Cardiac fibroblast (primary cell): ENCODE measurements around the gene RDX.

Experiments used
- DNase-seq, 2 donors: peaks; one replicate each; pipeline versions ENCODE4 v3.0.0 to v3.0.0-alpha.2; 2010; ENCODE audit warnings: low read depth in 2 of 2
- H3K4me3 ChIP-seq, 2 donors: replicated peaks in 1 of 2; 1 replicate in 1 of 2; 2 replicates in 1 of 2; pipeline ENCODE4 v1.5.1; 2011; ENCODE audit warnings: low read depth in 2 of 2, low read length in 2 of 2, mild to moderate bottlenecking in 2 of 2, moderate library complexity in 1 of 2
- TF ChIP-seq, protein P1 (sequence below): IDR thresholded peaks from one replicate; pipeline ENCODE4 v1.5.1; 2011; ENCODE audit warnings: low read depth, mild to moderate bottlenecking, low read length, inconsistent platforms

Gene RDX

DNA sequence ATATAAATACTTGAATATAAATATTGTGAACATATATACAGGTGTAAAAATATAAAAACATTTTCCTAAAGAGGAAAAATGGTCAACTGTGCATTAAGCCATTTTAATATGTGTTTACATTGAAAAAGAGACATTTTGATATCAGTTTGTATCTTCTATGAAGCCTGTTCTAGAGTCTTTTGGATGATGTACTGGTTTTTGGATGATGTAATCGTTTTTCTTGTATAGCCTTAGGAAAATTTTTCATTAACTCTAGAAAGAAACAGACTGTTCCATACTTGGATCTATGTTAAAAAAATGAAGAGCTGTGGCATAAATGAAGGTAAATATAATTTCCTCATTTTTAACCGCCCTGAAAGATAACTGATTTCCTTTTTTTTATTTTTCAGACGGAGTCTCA, 39.6 kb upstream of the RDX start:
- H3K4me3 ChIP-seq, result no peak overlapping the region
- DNase-seq, result no peak
- TF ChIP-seq, protein P1, sequence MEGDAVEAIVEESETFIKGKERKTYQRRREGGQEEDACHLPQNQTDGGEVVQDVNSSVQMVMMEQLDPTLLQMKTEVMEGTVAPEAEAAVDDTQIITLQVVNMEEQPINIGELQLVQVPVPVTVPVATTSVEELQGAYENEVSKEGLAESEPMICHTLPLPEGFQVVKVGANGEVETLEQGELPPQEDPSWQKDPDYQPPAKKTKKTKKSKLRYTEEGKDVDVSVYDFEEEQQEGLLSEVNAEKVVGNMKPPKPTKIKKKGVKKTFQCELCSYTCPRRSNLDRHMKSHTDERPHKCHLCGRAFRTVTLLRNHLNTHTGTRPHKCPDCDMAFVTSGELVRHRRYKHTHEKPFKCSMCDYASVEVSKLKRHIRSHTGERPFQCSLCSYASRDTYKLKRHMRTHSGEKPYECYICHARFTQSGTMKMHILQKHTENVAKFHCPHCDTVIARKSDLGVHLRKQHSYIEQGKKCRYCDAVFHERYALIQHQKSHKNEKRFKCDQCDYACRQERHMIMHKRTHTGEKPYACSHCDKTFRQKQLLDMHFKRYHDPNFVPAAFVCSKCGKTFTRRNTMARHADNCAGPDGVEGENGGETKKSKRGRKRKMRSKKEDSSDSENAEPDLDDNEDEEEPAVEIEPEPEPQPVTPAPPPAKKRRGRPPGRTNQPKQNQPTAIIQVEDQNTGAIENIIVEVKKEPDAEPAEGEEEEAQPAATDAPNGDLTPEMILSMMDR, result no peak

DNA sequence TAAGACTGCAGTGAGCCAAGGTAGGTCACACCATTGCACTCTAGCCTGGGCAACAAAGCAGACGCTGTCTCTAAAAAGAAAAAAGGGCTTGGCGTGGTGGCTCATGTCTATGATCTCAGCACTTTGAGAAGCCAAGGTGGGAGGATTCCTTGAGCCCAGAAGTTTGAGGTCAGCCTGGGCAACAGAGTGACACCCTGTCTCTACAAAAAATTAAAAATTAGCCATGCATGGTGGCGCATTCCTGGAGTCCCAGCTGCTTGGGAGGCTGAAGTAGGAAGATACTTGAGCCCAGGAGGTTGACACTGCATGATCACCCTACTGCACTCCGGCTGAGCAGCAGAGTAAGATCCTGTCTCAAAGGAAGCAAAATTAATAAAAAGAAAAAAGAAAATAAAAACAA, 38.9 kb upstream of the RDX start:
- TF ChIP-seq, protein P1, result no peak
- DNase-seq, result no peak
- no peak overlapping the region for H3K4me3 ChIP-seq

DNA sequence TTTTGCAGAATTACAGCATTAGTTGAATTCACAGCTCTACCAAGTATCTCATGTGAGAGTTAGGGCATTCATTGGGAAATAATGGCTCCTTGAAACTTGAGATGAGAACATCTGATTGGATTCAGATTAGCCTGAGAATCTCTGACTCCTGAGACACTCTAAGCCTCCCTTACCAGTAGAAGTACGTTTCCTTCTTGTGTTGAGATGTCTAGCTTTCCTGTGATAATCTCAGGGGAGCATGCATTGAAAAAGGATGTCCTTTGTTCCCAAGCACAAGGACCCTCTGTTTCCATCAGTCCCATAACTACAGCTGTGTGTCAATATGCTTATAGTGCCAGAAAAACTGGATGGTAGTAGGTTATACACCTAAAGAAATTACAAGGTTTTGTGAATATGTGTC, 35.2 kb upstream of the RDX start:
- TF ChIP-seq, protein P1, result no peak

DNA sequence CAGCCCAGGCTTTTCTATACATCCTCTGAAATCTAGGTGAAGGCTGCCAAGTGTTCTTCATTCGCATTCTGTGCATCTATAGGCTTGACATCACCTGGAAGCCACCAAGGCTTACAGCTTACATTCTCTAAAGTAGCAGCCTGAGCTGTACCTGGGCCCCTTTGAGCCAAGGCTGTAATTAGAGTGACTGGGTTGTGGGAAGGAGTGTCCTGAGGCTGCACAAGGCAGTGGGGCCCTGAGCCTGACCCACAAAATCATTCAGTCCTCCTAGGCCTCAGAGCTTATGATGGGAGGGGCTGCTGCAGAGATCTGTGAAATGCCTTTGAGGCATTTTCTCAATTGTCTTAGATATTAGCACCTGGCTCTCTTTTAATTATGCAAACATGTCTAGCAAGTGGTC, 33.0 kb upstream of the RDX start:
- no peak overlapping the region for H3K4me3 ChIP-seq
- no peak for DNase-seq
- TF ChIP-seq, protein P1, result no peak

More for the DNA sequence above, 35.2 kb upstream of the RDX start:
- no peak for DNase-seq
- no peak overlapping the region for H3K4me3 ChIP-seq

DNA sequence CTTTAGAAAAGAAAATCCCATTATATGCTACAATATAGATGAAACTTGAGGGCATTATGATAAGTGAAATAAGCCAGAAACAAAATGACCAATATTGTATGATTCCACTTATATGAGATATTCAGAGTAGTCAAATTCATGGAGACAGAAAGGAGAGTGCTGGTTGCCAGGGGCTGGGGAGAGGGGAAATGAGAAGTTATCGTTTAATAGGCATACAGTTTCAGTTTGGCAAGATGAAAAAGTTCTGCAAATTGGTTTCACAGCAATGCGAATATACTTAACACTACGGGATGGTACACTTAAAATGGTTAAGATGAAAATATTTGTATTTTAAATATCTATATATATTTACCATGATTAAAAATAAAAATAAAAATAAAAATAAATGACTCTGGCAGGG, 31.1 kb upstream of the RDX start:
- DNase-seq, result no peak
- H3K4me3 ChIP-seq, result no peak overlapping the region
- TF ChIP-seq, protein P1, result no peak

DNA sequence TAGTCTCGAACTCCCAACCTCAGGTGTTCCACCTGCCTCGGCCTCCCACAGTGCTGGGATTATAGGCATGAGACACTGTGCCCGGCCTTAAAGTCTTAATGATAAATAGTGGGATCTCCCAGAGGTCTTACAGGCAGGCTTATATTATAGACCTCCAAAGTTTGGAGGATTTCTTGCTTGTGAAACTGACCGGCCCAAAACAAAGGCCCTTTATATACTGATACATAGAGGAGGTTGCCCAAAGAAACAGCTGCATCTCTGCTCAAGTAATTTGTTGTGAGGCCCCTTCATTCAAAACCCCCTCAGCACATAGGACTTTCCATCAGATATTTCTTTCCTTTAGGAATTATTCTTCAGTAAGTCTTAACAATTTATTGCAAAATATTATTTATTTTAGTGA, 27.4 kb upstream of the RDX start:
- DNase-seq, result no peak
- H3K4me3 ChIP-seq, result no peak overlapping the region
- TF ChIP-seq, protein P1, result no peak

DNA sequence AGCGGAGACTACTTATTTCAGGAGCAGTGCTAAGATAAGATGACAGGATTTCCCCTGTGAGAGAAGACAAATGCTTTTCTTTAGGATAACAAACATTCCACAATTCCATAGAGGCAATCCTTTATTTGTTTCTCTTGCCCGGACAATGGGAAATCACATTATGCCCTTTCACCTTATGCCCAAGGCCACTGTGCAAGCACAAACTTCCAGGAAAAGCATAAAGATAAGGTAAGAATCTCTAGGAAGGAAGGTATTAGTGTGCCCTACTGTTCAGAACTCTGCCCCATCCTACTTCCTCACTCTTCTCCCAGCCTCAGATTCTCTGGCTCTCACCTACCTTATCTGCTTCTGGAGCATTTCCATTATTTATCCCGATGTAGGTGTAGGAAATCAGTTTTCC, 23.1 kb upstream of the RDX start:
- DNase-seq, result no peak
- TF ChIP-seq, protein P1, result no peak
- H3K4me3 ChIP-seq, result no peak overlapping the region
